Measurements from ENCODE around the gene PLAAT1. TPM values are rescaled to one million over a fixed set of nuclear protein-coding genes. Genes with fewer than 3 reads are reported as not detected.

PLAAT1 gene
- total RNA-seq: not detected in 2 replicates

DNA sequence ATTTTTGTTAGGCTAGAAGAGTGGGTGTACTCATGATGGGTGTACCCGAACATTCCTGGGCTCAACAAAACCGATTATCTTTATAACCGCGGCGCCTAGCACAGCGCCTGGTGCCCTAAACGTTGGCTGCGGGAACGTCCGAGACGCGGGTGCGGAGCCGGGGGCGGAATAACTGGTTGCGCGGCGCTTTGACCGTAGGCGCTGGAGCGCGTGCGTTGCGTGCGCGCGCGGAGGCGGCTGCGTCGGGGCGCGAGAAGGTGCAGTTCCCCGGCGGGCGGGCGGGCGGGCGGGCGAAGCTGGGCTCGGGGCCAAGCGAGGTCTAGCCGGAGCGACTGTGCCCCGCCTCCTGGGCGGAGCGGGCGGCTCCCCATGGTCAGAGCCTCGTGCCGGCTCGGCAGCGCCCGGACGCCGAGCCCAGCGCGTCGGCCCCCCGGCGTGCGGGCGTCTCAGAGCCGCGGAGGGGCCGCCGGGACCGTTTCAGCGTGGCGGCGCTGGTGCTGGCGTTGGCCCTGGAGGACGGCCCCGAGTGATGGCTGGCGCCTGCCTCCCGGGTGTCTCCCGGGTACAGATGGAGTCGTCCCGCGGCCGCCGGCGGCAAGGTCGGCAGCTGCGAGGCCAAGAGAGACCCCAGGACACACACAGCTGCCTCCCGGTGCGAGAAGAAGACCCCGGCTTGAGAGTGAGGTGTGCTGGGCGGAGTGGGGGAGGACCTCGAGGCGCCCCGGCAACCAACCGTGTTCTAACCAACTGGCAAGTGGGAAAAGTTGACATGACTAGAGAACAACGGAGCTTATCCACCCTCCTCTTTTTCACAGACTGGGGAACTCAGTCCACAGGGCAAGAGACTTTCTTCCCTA is at the start of gene PLAAT1:
Gene PLAAT1 (plus strand): TSS at position 373 of the 857 bp plus-strand sequence. CDS start 14,429 bp downstream, outside the sequence.

Other genes with a start within 250 kb of the PLAAT1 start
- gene ATP13A5, start 137.5 kb downstream of the PLAAT1 start, total RNA-seq: not detected in 2 replicates